ENCODE measurements around the gene PLK5.
A peak's percentile ranks its signal among the peaks of the same experiment; 100 is the strongest.
"Not testable (repeated sequence)": the region's sequence is repeated elsewhere in the genome, so short reads cannot be mapped to it uniquely, and the experiment has no call there.

PLK5 gene

DNA sequence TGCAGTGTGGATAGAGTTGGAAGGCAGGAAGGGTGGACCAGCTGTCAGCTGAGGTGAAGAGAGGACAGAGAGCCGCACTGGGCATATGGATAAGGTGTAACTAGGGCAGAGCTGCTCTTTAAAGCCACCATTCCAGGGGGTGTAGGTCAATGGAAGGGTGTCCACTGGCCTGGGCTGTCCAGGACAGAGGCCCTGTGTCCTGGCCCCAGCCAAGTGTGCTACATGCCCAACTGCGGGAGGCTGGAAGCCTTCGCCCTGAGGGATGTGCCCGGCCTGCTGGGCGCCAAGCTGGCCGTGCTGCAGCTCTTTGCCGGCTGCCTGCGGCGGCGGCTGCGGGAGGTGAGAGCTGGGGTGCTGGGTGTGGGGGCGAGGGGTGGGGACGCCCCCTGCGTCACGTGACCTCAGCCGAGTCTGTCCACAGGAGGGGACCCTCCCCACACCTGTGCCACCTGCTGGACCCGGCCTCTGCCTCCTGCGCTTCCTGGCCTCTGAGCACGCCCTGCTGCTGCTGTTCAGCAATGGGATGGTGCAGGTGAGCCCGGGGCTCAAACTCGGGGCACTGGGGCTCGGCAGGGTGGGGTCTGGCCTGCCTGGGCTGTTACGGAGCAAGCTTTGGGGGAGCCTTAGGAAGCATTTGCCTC, 9.8 kb downstream of the PLK5 start:
- peaks cover 14 to 36% (median 23%) of the 10 kb centered on the region in 5 donors for H3K27me3 ChIP-seq (ENCODE audit: control insufficient read depth in 5 of 5, insufficient read depth in 4 of 5, low read length in 5 of 5)
- no peaks in the 10 kb centered on the region for H3K36me3 ChIP-seq (ENCODE audit: control insufficient read depth in 5 of 5, insufficient read depth in 5 of 5, low read length in 5 of 5)

GRCh38 chr19:1534972-1535371, 11.1 kb downstream of the PLK5 start:
- H3K36me3 ChIP-seq (ENCODE audit: control insufficient read depth in 5 of 5, insufficient read depth in 5 of 5, low read length in 5 of 5): no peaks in the 10 kb centered on the region
- H3K27me3 ChIP-seq (ENCODE audit: control insufficient read depth in 5 of 5, insufficient read depth in 4 of 5, low read length in 5 of 5): peaks cover 11 to 27% (median 22%) of the 10 kb centered on the region in 5 donors
- no peak overlapping the region for H3K4me3 ChIP-seq (ENCODE audit: low read depth in 1 of 5, low read length in 5 of 5)
- H3K9ac ChIP-seq (ENCODE audit: low read length in 5 of 5): no peak overlapping the region
- H3K9me3 ChIP-seq (ENCODE audit: control insufficient read depth in 5 of 5, low read length in 5 of 5): peaks cover 0 to 3% (median 0%) of the 10 kb centered on the region in 5 donors
- no peak overlapping the region for H3K27ac ChIP-seq (ENCODE audit: low read depth, low read length)
- peaks cover 0 to 5% (median 0%) of the 10 kb centered on the region in 5 donors for H3K4me1 ChIP-seq (ENCODE audit: control insufficient read depth in 5 of 5, insufficient read depth in 5 of 5, low read length in 5 of 5)

More for the DNA sequence above, 9.8 kb downstream of the PLK5 start:
- Histone ChIP-seq H3K4me1 (ENCODE audit: control insufficient read depth in 5 of 5, insufficient read depth in 5 of 5, low read length in 5 of 5) (peaks cover 0 to under 1% (median 0%) of the 10 kb centered on the region in 5 donors), H3K9ac (ENCODE audit: low read length in 5 of 5) (no peak overlapping the region), H3K27ac (ENCODE audit: low read depth, low read length) (no peak overlapping the region), H3K9me3 (ENCODE audit: control insufficient read depth in 5 of 5, low read length in 5 of 5) (peaks cover 0 to 3% (median 0%) of the 10 kb centered on the region in 5 donors), H3K4me3 (ENCODE audit: low read depth in 1 of 5, low read length in 5 of 5) (no peak overlapping the region)

GRCh38 chr19:1535699-1536098, 11.8 kb downstream of the PLK5 start:
- Histone ChIP-seq H3K27me3 (ENCODE audit: control insufficient read depth in 5 of 5, insufficient read depth in 4 of 5, low read length in 5 of 5) (peaks cover 11 to 25% (median 23%) of the 10 kb centered on the region in 5 donors), H3K4me1 (ENCODE audit: control insufficient read depth in 5 of 5, insufficient read depth in 5 of 5, low read length in 5 of 5) (peaks cover 0 to 10% (median 3%) of the 10 kb centered on the region in 5 donors)
- not testable (repeated sequence) for H3K9ac ChIP-seq (ENCODE audit: low read length in 5 of 5); H3K27ac ChIP-seq (ENCODE audit: low read depth, low read length); H3K4me3 ChIP-seq (ENCODE audit: low read depth in 1 of 5, low read length in 5 of 5); H3K9me3 ChIP-seq (ENCODE audit: control insufficient read depth in 5 of 5, low read length in 5 of 5); H3K36me3 ChIP-seq (ENCODE audit: control insufficient read depth in 5 of 5, insufficient read depth in 5 of 5, low read length in 5 of 5)

DNA sequence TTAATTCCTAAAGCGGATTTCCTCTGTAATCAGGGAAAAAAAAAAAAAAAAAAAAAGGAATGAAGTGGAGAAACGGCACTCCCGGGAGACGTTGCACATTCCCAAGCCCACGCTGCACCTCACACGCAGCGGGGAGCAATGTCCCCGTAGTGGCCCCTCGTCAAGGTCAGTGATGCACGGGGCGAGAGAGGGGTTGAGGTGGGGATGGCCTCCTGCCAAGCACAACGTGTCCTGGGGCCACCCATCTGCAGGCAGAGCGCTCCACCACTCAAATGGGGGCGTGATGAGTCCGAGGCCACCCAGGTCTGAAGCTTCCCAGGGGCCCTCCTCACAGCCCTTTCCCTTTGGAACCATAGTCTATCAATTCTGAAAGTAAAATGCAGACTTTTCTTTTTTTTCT, 15.1 kb downstream of the PLK5 start:
- Histone ChIP-seq H3K27me3 (ENCODE audit: control insufficient read depth in 5 of 5, insufficient read depth in 4 of 5, low read length in 5 of 5) (peaks cover 2 to 19% (median 17%) of the 10 kb centered on the region in 5 donors), H3K36me3 (ENCODE audit: control insufficient read depth in 5 of 5, insufficient read depth in 5 of 5, low read length in 5 of 5) (no peaks in the 10 kb centered on the region), H3K4me3 (ENCODE audit: low read depth in 1 of 5, low read length in 5 of 5) (no peak overlapping the region), H3K9me3 (ENCODE audit: control insufficient read depth in 5 of 5, low read length in 5 of 5) (peaks cover 0 to 3% (median 0%) of the 10 kb centered on the region in 5 donors), H3K27ac (ENCODE audit: low read depth, low read length) (no peak overlapping the region), H3K9ac (ENCODE audit: low read length in 5 of 5) (no peak overlapping the region), H3K4me1 (ENCODE audit: control insufficient read depth in 5 of 5, insufficient read depth in 5 of 5, low read length in 5 of 5) (peaks cover 2 to 11% (median 4%) of the 10 kb centered on the region in 5 donors)

- not testable (repeated sequence) for H3K36me3 ChIP-seq (ENCODE audit: control insufficient read depth in 5 of 5, insufficient read depth in 5 of 5, low read length in 5 of 5); H3K27ac ChIP-seq (ENCODE audit: low read depth, low read length); H3K4me3 ChIP-seq (ENCODE audit: low read depth in 1 of 5, low read length in 5 of 5); H3K9ac ChIP-seq (ENCODE audit: low read length in 5 of 5); H3K9me3 ChIP-seq (ENCODE audit: control insufficient read depth in 5 of 5, low read length in 5 of 5)
- H3K4me1 ChIP-seq (ENCODE audit: control insufficient read depth in 5 of 5, insufficient read depth in 5 of 5, low read length in 5 of 5): peaks cover 2 to 11% (median 4%) of the 10 kb centered on the region in 5 donors
- peaks cover 4 to 19% (median 16%) of the 10 kb centered on the region in 5 donors for H3K27me3 ChIP-seq (ENCODE audit: control insufficient read depth in 5 of 5, insufficient read depth in 4 of 5, low read length in 5 of 5)
These were observed 15.9 kb downstream of the PLK5 start for GRCh38 chr19:1539749-1540148.

- Histone ChIP-seq H3K4me3 (ENCODE audit: low read depth in 1 of 5, low read length in 5 of 5) (no peak overlapping the region), H3K27me3 (ENCODE audit: control insufficient read depth in 5 of 5, insufficient read depth in 4 of 5, low read length in 5 of 5) (peaks cover 4 to 16% (median 10%) of the 10 kb centered on the region in 5 donors), H3K27ac (ENCODE audit: low read depth, low read length) (no peak overlapping the region), H3K9ac (ENCODE audit: low read length in 5 of 5) (no peak overlapping the region), H3K9me3 (ENCODE audit: control insufficient read depth in 5 of 5, low read length in 5 of 5) (peaks cover 0 to 3% (median 0%) of the 10 kb centered on the region in 5 donors), H3K36me3 (ENCODE audit: control insufficient read depth in 5 of 5, insufficient read depth in 5 of 5, low read length in 5 of 5) (no peaks in the 10 kb centered on the region), H3K4me1 (ENCODE audit: control insufficient read depth in 5 of 5, insufficient read depth in 5 of 5, low read length in 5 of 5) (peaks cover 2 to 11% (median 4%) of the 10 kb centered on the region in 5 donors)
These were observed 16.6 kb downstream of the PLK5 start for GRCh38 chr19:1540365-1540925.

DNA sequence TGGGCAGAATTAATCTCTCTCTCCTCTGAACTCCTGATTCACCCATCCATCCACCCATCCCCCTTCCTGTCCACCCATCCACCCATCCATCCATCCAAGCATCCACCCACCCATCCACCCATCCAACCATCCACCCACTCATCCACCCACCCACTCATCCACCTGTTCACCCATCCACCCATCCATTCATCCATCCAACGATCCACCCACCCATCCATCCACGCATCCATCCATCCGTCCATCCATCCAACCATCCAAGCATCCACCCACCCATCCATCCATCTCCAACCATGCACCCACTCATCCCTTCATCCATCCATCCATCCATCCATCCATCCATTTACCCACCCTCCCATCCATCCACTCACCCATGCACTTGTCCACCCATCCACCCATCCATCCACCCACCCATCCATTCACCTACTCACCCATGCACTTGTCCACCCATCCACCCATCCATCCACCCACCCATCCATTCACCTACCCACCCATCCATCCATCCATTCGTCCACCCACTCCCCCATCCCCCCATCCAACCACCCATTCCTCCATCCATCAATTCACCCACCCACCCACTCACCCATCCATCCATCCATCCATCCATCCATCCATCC, 25.6 kb downstream of the PLK5 start:
- Histone ChIP-seq H3K36me3 (ENCODE audit: control insufficient read depth in 5 of 5, insufficient read depth in 5 of 5, low read length in 5 of 5) (peaks cover 0 to 3% (median 0%) of the 10 kb centered on the region in 5 donors), H3K4me3 (ENCODE audit: low read depth in 1 of 5, low read length in 5 of 5) (no peak overlapping the region), H3K27ac (ENCODE audit: low read depth, low read length) (no peak overlapping the region), H3K4me1 (ENCODE audit: control insufficient read depth in 5 of 5, insufficient read depth in 5 of 5, low read length in 5 of 5) (peaks cover 0 to 4% (median 2%) of the 10 kb centered on the region in 5 donors), H3K9ac (ENCODE audit: low read length in 5 of 5) (no peak overlapping the region), H3K9me3 (ENCODE audit: control insufficient read depth in 5 of 5, low read length in 5 of 5) (no peaks in the 10 kb centered on the region), H3K27me3 (ENCODE audit: control insufficient read depth in 5 of 5, insufficient read depth in 4 of 5, low read length in 5 of 5) (peaks cover 0 to 9% (median 3%) of the 10 kb centered on the region in 5 donors)

DNA sequence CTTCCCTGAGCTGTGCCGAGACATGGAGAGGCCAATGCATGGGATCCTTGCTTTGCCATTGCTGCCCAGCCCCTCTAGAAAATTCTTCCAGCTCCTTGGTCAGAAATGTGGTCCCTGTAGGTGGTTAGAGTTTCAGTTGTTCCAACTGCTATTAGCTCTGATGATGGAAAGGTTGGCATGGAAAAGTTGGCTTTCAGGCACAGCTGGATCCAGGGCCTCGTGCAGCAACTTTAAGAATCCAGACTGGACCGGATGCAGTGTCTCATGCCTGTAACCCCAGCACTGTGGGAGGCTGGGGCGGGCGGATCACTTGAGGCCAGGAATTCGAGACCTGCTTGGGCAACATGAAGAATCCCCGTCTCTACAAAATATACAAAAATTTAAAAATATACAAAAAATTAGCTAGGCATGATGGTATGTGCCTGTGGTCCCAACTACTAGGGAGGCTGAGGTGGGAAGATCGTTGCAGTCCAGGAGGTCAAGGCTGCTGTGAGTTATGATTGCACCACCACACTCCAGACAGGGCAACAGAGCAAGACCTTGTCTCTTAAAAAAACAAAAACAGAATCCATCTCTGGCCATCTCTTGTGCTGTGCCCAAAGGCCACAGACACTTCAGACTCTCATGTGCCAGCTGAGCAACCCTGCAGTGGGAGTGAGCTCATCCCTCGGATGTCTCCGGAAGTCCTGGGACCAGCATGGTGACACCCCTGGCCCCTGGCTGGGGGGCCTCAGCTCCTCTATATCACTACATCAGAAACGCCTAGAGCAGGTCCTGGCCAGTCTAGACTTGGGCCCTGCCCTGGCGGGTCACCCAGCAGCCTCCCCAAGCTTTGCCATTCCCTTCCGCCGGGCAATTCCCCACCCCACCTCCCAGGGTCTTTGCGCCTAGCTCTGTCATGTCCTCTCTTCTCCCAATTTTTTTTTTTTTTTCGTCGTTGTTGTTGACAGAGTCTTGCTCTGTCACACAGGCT, 27.5 kb downstream of the PLK5 start:
- H3K27ac ChIP-seq (ENCODE audit: low read depth, low read length): no peak overlapping the region
- H3K9me3 ChIP-seq (ENCODE audit: control insufficient read depth in 5 of 5, low read length in 5 of 5): no peaks in the 10 kb centered on the region
- no peak overlapping the region for H3K4me3 ChIP-seq (ENCODE audit: low read depth in 1 of 5, low read length in 5 of 5)
- peaks cover 0 to 11% (median 1%) of the 10 kb centered on the region in 5 donors for H3K36me3 ChIP-seq (ENCODE audit: control insufficient read depth in 5 of 5, insufficient read depth in 5 of 5, low read length in 5 of 5)
- peaks cover 0 to 6% (median 0%) of the 10 kb centered on the region in 5 donors for H3K27me3 ChIP-seq (ENCODE audit: control insufficient read depth in 5 of 5, insufficient read depth in 4 of 5, low read length in 5 of 5)
- H3K9ac ChIP-seq (ENCODE audit: low read length in 5 of 5): peak overlapping the region in 1 of 5 donors; percentile 3
- peaks cover 0 to under 1% (median 0%) of the 10 kb centered on the region in 5 donors for H3K4me1 ChIP-seq (ENCODE audit: control insufficient read depth in 5 of 5, insufficient read depth in 5 of 5, low read length in 5 of 5)

GRCh38 chr19:1553415-1553814, 29.5 kb downstream of the PLK5 start:
- H3K4me1 ChIP-seq (ENCODE audit: control insufficient read depth in 5 of 5, insufficient read depth in 5 of 5, low read length in 5 of 5): no peaks in the 10 kb centered on the region
- H3K36me3 ChIP-seq (ENCODE audit: control insufficient read depth in 5 of 5, insufficient read depth in 5 of 5, low read length in 5 of 5): peaks cover 0 to 15% (median 6%) of the 10 kb centered on the region in 5 donors
- H3K27ac ChIP-seq (ENCODE audit: low read depth, low read length): no peak overlapping the region
- H3K9me3 ChIP-seq (ENCODE audit: control insufficient read depth in 5 of 5, low read length in 5 of 5): no peaks in the 10 kb centered on the region
- no peak overlapping the region for H3K4me3 ChIP-seq (ENCODE audit: low read depth in 1 of 5, low read length in 5 of 5)
- H3K27me3 ChIP-seq (ENCODE audit: control insufficient read depth in 5 of 5, insufficient read depth in 4 of 5, low read length in 5 of 5): peaks cover 0 to 6% (median 0%) of the 10 kb centered on the region in 5 donors
- H3K9ac ChIP-seq (ENCODE audit: low read length in 5 of 5): no peak overlapping the region
